CD4-positive, alpha-beta memory T cell (primary cell): ENCODE results near the gene GMDS. TPM values are rescaled to one million over a fixed set of nuclear protein-coding genes. Genes with fewer than 3 reads are reported as not detected.

Experiments used
- CTCF ChIA-PET: fragments of 350-600 bp; sonication (Branson Sonifier 250); formaldehyde crosslinking; loops from one replicate; lab custom pipeline; 2021; ENCODE audit warnings: inconsistent platforms; ENCODE audit not compliant: partially characterized antibody; lab: Charles Lee
- POLR2A ChIA-PET: fragments of 350-600 bp; sonication (Branson Sonifier 250); formaldehyde crosslinking; loops from one replicate; lab custom pipeline; 2021; ENCODE audit not compliant: partially characterized antibody; lab: Charles Lee
- DNase-seq, 5 donors: peaks; one replicate each; pipeline versions ENCODE4 v3.0.0 to v3.0.0-alpha.2; 2020 to 2022; ENCODE audit warnings: mixed read lengths in 1 of 5
- H3K27ac ChIP-seq: one replicate; pipeline ENCODE4 v1.7.0; 2013; ENCODE audit warnings: low read depth, low read length
- H3K27me3 ChIP-seq: 2 replicates; pipeline ENCODE4 v1.7.0; 2013; ENCODE audit warnings: mild to moderate bottlenecking, low read length, moderate library complexity; ENCODE audit not compliant: insufficient read depth
- H3K36me3 ChIP-seq: 2 replicates; pipeline ENCODE4 v1.7.0; 2013; ENCODE audit warnings: mild to moderate bottlenecking, low read length, moderate library complexity; ENCODE audit not compliant: insufficient read depth
- H3K4me1 ChIP-seq: 2 replicates; pipeline ENCODE4 v1.7.0; 2013; ENCODE audit warnings: mild to moderate bottlenecking, low read length, moderate library complexity; ENCODE audit not compliant: insufficient read depth
- H3K4me3 ChIP-seq, 2 donors: one replicate each; pipeline ENCODE4 v1.7.0; 2013; ENCODE audit warnings: low read length in 2 of 2, mild to moderate bottlenecking in 1 of 2
- H3K9me3 ChIP-seq, 2 donors: one replicate each; pipeline ENCODE4 v1.7.0; 2013; ENCODE audit warnings: low read length in 2 of 2, control low read depth in 1 of 2; ENCODE audit not compliant: control insufficient read depth in 1 of 2
- H3K27ac Mint-ChIP-seq, 7 donors: one replicate each; pipeline ENCODE4 v1.8.0; 2020 to 2021; ENCODE audit warnings: mixed read lengths in 7 of 7, mild to moderate bottlenecking in 6 of 7, inconsistent platforms in 3 of 7, moderate library complexity in 3 of 7
- H3K27me3 Mint-ChIP-seq, 2 donors: one replicate each; pipeline ENCODE4 v1.8.0; 2020 to 2021; ENCODE audit warnings: mixed read lengths in 2 of 2
- H3K36me3 Mint-ChIP-seq, 2 donors: one replicate each; pipeline ENCODE4 v1.8.0; 2020 to 2021; ENCODE audit warnings: mixed read lengths in 2 of 2, inconsistent platforms in 1 of 2, mild to moderate bottlenecking in 1 of 2
- H3K4me1 Mint-ChIP-seq, 4 donors: one replicate each; pipeline ENCODE4 v1.8.0; 2020 to 2021; ENCODE audit warnings: mixed read lengths in 4 of 4, mild to moderate bottlenecking in 1 of 4
- H3K4me3 Mint-ChIP-seq, 8 donors: one replicate each; pipeline ENCODE4 v1.8.0; 2020 to 2021; ENCODE audit warnings: mixed read lengths in 8 of 8, mild to moderate bottlenecking in 7 of 8, moderate library complexity in 6 of 8, inconsistent platforms in 3 of 8
- H3K9me3 Mint-ChIP-seq, 8 donors: one replicate each; pipeline ENCODE4 v1.8.0; 2020 to 2021; ENCODE audit warnings: mixed read lengths in 8 of 8, mild to moderate bottlenecking in 5 of 8, inconsistent platforms in 3 of 8, moderate library complexity in 1 of 8
- intact Hi-C: fragments of 100-400 bp; cut with micrococcal nuclease; formaldehyde crosslinking; loops from one replicate; pipeline ENCODE4 v1.15.1; 2023
- polyA plus RNA-seq, 2 donors: library from polyadenylated mRNA; unstranded; fragments of 300-500 nt; fragmentation: Illumina TruSeq; gene quantifications; one replicate each; pipeline ENCODE4 v1.2.3, GENCODE V29; 2021
- total RNA-seq, 2 experiments: library from RNA; stranded (reverse); gene quantifications; one replicate each; pipeline ENCODE4 v1.2.3, GENCODE V29; 2021

GMDS gene
- total and polyA plus RNA-seq, 4 experiments from 2014 or later, result 12.1 to 24.0 (median 15.2) TPM

DNA sequence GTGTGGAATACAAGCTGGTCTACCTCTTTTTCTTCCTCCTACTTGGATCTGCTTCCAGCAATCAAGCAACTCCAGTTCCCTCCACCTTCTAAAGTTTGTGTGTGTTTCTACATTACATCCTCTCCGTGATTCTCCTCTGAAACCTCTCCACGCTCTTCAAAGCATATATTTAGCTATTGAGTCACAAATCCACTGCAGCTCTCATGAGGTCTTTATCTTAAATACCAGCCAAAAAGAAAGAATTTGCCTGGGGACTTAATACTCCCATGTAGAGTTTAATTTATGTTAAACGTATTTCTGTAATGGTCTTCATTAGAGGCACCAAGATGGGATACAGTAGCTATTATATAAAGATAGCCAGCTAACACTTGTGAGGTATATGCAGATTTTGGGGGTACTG is 557.0 kb downstream of the GMDS start:
- Histone ChIP-seq H3K27ac (no peak overlapping the region), H3K4me1 (no peaks in the 10 kb centered on the region), H3K9me3 (no peaks in the 10 kb centered on the region), H3K36me3 (no peaks in the 10 kb centered on the region), H3K4me3 (no peak overlapping the region), H3K27me3 (no peaks in the 10 kb centered on the region)
- no peak for DNase-seq
- H3K4me3 Mint-ChIP-seq, result no peak overlapping the region
- peaks cover 0 to 21% of the 10 kb centered on the region in 2 donors for H3K36me3 Mint-ChIP-seq
- intact Hi-C loops, result no loop called here
- no peaks in the 10 kb centered on the region for H3K27me3 Mint-ChIP-seq
- H3K9me3 Mint-ChIP-seq, result peaks cover 0 to 5% (median 0%) of the 10 kb centered on the region in 8 donors
- ChIA-PET POLR2A (no interaction called here), CTCF (no interaction called here)
- H3K4me1 Mint-ChIP-seq, result peaks cover 0 to 2% (median 0%) of the 10 kb centered on the region in 4 donors
- no peak overlapping the region for H3K27ac Mint-ChIP-seq

DNA sequence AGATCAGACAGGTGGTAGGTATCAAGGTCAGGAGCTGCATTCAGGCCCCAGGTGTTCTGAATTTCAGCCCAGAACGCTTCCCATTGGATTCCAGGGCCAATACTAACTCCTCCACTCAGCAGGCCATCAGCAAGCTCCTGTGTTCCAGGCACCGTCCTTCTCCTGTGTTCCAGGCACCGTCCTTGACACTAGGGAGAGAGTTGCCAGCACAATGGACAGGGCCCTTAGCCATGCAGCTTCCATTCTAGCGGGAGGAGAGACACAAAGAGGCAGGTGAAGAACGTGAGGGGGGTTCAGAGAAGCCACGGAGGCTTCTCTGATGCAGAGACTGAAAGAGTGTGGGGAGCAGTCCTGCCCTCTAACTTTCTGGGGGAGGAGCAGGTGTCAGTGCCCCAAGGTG is 558.0 kb downstream of the GMDS start:
- H3K27ac ChIP-seq, result no peak overlapping the region
- no peaks in the 10 kb centered on the region for H3K4me1 ChIP-seq
- POLR2A ChIA-PET, result no interaction called here
- Mint-ChIP-seq H3K9me3 (peaks cover 0 to 4% (median 0%) of the 10 kb centered on the region in 8 donors), H3K36me3 (peaks cover 0 to 21% of the 10 kb centered on the region in 2 donors), H3K27ac (no peak overlapping the region), H3K27me3 (no peaks in the 10 kb centered on the region), H3K4me1 (peaks cover 0 to 2% (median 0%) of the 10 kb centered on the region in 4 donors), H3K4me3 (peak overlapping the region in 1 of 8 donors; percentile 45)
- H3K4me3 ChIP-seq, result no peak overlapping the region
- no peaks in the 10 kb centered on the region for H3K27me3 ChIP-seq
- no peaks in the 10 kb centered on the region for H3K36me3 ChIP-seq
- intact Hi-C loops, result no loop called here
- CTCF ChIA-PET, result no interaction called here
- H3K9me3 ChIP-seq, result no peaks in the 10 kb centered on the region
- no peak for DNase-seq

DNA sequence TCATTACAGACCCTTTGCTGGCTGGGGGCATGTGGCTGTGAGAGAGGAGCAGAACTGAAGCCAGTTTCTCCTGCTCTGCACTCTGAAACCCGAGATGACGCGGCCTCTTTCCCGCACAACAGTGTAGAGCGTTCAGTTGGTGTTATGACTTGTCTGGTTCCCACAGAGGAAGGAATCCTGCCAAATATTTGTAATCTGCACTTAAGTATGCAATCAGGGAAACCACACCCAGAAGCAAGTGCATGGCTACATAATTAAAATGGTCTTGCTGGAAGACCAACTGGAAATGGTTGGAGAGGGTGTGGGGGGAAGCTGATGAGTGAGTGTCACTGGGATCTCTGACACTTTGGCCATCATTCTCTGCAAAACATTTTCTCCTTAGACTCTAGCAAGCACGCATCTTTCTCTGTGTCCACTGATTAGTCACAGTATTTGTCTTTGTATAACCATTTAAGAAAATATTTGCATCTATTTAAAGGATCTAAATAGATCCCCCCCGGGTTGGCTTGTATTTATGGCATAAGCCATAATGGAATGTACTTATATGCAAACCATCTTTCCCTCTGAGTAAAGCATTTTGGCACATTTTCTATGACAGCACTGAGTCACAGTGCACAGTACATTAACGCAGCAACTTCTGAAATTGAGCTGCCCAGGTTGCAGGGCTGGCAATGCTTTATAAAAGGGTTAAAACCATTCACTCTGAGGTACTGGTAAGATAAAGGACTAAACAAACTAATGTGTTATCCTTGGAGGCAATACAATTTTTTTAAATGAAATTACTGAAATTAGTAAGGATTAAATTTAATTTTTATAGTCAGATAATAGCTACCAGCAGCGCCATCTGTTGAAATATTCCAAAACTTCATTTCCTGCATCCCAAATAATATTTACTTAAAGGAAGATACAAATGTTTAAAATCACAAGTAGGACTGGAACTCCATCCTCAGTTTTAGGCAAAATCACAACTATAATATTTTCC is 559.0 kb downstream of the GMDS start:
- peaks cover 0 to 4% (median 0%) of the 10 kb centered on the region in 8 donors for H3K9me3 Mint-ChIP-seq
- POLR2A ChIA-PET, result no interaction called here

DNA sequence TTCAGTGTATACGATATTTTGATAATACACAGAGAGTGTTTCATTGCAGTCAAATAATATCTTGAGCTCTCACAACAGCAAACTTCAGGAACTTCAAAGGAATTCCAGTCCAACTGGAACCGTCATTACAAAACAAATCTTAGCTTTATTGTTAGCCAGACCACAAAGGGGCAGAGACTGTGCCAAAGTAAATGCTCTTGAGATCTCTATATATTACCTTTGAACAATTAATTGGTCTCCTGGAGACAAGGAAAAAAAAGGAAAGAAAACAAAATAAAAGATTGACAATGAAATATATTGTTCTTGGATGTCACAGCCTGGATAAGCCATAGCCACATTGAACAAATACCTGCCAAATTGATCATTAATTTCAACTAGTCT is 565.7 kb downstream of the GMDS start:
- peaks cover 3 to 5% of the 10 kb centered on the region in 2 donors for H3K36me3 Mint-ChIP-seq
- DNase-seq, result no peak
- Histone ChIP-seq H3K4me1 (no peaks in the 10 kb centered on the region), H3K36me3 (no peaks in the 10 kb centered on the region), H3K27ac (no peak overlapping the region), H3K27me3 (no peaks in the 10 kb centered on the region), H3K9me3 (no peaks in the 10 kb centered on the region), H3K4me3 (no peak overlapping the region)
- no peaks in the 10 kb centered on the region for H3K27me3 Mint-ChIP-seq
- H3K27ac Mint-ChIP-seq, result no peak overlapping the region
- intact Hi-C loops, result no loop called here
- CTCF ChIA-PET, result no interaction called here
- H3K9me3 Mint-ChIP-seq, result peaks cover 0 to 2% (median 0%) of the 10 kb centered on the region in 8 donors
- no peak overlapping the region for H3K4me3 Mint-ChIP-seq
- POLR2A ChIA-PET, result no interaction called here
- H3K4me1 Mint-ChIP-seq, result no peaks in the 10 kb centered on the region

More for the DNA sequence above, 559.0 kb downstream of the GMDS start:
- CTCF ChIA-PET, result no interaction called here
- Histone ChIP-seq H3K4me3 (no peak overlapping the region), H3K4me1 (no peaks in the 10 kb centered on the region), H3K9me3 (no peaks in the 10 kb centered on the region), H3K27me3 (no peaks in the 10 kb centered on the region), H3K27ac (no peak overlapping the region), H3K36me3 (no peaks in the 10 kb centered on the region)
- no peak for DNase-seq
- Mint-ChIP-seq H3K4me3 (no peak overlapping the region), H3K27me3 (no peaks in the 10 kb centered on the region), H3K4me1 (peaks cover 0 to 2% (median 0%) of the 10 kb centered on the region in 4 donors), H3K27ac (no peak overlapping the region), H3K36me3 (peaks cover 0 to 21% of the 10 kb centered on the region in 2 donors)
- intact Hi-C loops, result no loop called here

DNA sequence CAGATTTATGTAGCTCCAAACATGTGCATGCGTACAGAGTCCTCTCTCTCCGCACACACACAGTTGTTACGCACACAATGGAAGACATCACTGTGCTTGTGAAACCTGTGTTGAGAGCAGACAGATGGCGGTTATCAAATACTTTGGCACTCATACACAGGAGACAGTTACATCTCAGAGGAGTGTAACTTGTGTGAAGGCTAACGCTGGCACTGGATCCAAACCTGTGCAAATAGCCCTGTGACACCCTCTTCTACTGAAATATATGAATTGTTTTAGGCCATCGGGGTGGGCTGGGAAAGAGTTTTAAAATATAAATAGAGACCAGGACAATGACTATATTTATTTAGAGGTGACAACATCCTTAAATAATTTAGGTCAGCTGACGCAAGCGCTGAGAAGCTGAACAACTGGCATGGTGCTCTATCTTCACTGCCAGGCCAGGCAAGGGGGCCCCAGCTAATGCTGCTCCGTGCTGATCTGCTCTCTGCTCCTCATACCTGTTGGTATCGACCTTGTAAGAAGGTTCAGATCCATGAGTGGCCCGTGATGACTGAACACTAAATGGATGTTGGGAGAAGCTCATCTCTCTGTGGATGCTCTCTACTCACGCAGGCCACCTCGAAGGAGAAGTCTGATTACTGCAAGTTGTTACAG is 566.2 kb downstream of the GMDS start:
- Histone ChIP-seq H3K36me3 (no peaks in the 10 kb centered on the region), H3K9me3 (no peaks in the 10 kb centered on the region), H3K27ac (no peak overlapping the region), H3K4me3 (no peak overlapping the region), H3K27me3 (no peaks in the 10 kb centered on the region), H3K4me1 (no peaks in the 10 kb centered on the region)
- CTCF ChIA-PET, result no interaction called here
- Mint-ChIP-seq H3K27ac (no peak overlapping the region), H3K27me3 (no peaks in the 10 kb centered on the region), H3K36me3 (peaks cover under 1 to 3% of the 10 kb centered on the region in 2 donors), H3K4me1 (peaks cover 0 to under 1% (median 0%) of the 10 kb centered on the region in 4 donors), H3K9me3 (peaks cover 0 to 2% (median 0%) of the 10 kb centered on the region in 8 donors), H3K4me3 (no peak overlapping the region)
- POLR2A ChIA-PET, result no interaction called here
- intact Hi-C loops, result no loop called here
- no peak for DNase-seq

DNA sequence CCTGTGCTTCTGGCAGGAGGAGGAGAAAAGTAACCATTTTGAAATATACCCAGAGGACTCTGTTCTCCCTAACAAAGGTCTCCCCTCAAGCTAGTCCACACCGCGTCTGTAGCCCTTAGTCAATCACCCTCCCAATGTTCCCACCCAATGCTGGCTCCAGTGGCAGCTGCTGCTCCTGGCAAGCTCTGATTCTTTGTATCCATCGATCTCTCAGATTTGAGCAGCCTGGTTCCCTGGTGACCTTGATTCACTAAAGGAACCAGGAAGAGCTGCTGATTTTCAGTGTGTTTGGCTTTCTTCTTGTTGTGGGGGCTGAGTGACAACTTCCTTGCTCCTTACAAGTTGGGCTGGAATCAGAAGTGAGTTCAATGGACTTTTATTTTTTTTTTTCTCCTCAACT is 567.2 kb downstream of the GMDS start:
- peaks cover 0 to 3% of the 10 kb centered on the region in 2 donors for H3K36me3 Mint-ChIP-seq
- H3K27me3 Mint-ChIP-seq, result no peaks in the 10 kb centered on the region
- peaks cover 0 to 2% (median 0%) of the 10 kb centered on the region in 4 donors for H3K4me1 Mint-ChIP-seq
- H3K27ac Mint-ChIP-seq, result no peak overlapping the region
- no peaks in the 10 kb centered on the region for H3K36me3 ChIP-seq
- intact Hi-C loops, result no loop called here
- no peaks in the 10 kb centered on the region for H3K4me1 ChIP-seq
- no peaks in the 10 kb centered on the region for H3K27me3 ChIP-seq
- H3K9me3 ChIP-seq, result no peaks in the 10 kb centered on the region
- no peaks in the 10 kb centered on the region for H3K9me3 Mint-ChIP-seq
- POLR2A ChIA-PET, result no interaction called here
- no peak for DNase-seq
- no peak overlapping the region for H3K4me3 Mint-ChIP-seq
- CTCF ChIA-PET, result interaction anchor here (1.0 kb wide), 1 partner anchor 8 kb away, joined by 3 read pairs; no protein-coding TSS in a partner anchor
- no peak overlapping the region for H3K4me3 ChIP-seq
- no peak overlapping the region for H3K27ac ChIP-seq

DNA sequence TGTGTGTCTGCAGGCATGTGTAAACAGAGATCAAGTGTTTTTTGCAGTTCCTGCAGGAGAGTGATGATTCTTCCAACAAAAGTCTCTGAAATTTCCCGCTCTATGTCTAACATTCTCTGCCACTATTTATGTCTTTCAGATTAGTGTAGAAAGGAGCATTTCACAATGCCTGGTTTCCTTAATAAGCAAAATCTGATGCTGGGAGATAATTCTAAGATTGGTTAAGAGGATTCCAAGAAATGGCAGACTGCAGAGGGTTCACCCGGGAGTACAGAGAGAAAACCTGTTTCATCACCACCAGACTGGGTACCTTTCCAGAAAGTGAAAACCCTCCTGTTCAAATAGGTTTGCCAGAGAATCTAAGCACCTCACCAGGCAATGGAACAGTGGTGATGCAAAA is 573.0 kb downstream of the GMDS start:
- no peaks in the 10 kb centered on the region for H3K27me3 ChIP-seq
- H3K4me1 ChIP-seq, result no peaks in the 10 kb centered on the region
- no peak overlapping the region for H3K4me3 ChIP-seq
- H3K36me3 Mint-ChIP-seq, result peaks cover 0 to 3% of the 10 kb centered on the region in 2 donors
- no peaks in the 10 kb centered on the region for H3K36me3 ChIP-seq
- no peaks in the 10 kb centered on the region for H3K9me3 Mint-ChIP-seq
- DNase-seq, result no peak
- ChIA-PET CTCF (no interaction called here), POLR2A (no interaction called here)
- H3K27ac ChIP-seq, result no peak overlapping the region
- no peaks in the 10 kb centered on the region for H3K27me3 Mint-ChIP-seq
- intact Hi-C loops, result no loop called here
- peaks cover 0 to 2% (median 0%) of the 10 kb centered on the region in 4 donors for H3K4me1 Mint-ChIP-seq
- H3K9me3 ChIP-seq, result no peaks in the 10 kb centered on the region
- H3K27ac Mint-ChIP-seq, result no peak overlapping the region
- H3K4me3 Mint-ChIP-seq, result no peak overlapping the region
